ENCODE results near the gene SMTNL2.

Gene SMTNL2

DNA sequence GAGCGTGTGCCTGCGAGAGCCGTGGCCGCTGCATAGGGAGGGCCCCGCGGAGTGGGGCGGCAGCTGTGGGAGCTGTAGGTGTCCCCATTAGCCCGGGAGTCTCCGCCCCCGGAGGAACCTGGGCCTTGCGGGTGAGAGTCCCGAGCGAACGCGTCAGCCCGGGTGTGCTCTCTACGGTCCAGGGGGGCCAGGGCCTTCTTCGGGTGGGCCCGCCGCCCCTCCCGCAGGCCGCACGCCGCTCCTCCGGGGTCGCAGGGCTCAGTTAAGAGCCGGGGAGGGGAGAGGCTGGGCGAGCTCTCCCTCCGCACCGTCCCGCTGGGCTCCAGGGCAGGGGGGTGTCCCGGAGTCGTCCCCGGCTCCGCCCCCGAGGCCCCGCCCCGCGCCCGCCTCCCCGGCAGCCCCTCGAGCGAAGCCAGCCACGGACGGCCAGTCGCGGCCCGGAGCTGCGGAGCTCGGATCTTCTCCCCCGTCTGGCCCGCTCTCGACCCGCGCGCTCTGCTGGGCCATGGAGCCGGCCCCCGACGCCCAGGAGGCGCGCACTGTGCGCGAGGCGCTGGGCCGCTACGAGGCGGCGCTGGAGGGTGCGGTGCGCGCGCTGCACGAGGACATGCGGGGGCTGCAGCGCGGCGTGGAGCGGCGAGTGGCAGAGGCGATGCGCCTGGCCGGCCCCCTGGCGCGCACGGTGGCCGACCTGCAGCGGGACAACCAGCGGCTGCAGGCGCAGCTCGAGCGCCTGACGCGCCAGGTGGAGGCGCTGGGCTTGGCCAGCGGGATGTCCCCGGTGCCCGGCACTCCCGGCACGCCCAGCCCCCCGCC, at the start of gene SMTNL2:
TSS of gene SMTNL2 (plus strand) at position 429 of the 816 bp plus-strand sequence. CDS start at position 506, 77 bp downstream.
- no peak for DNase-seq

DNA sequence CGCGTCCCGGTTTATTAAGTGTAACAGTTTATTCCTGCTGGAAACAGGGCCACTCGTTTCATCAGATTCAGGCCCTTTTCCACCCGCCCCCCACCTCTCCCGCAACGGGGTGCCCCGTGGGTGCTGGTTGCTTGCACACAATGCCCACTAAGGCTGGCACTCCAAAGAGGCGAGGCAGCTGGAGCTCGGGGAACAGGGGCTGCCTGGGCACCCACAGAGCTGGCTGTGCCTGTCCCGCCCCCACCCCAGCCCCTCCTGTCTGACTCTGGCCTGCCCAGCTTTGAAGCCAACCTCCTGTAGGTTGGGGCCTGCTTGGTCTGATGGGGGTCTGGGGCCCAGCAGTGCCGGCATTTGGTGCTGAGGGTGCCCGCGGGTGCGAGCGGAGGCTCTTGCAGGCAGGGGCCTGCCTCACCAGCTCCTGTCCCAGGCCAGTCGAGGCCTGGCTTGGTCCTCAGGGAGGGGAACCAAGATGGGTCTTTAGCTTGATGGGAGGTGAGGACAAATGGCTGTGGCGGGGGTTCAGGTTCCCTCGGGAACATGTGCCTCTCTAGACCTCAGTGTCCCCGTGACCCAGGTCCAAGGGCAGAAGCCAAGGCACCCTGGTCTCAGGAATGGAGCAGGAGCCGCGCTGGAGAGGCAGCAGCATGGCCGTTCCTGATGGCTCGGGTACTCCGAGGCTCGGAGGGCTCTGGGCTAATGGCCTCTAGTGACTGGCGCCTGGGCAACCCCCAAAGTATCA, 49.2 kb upstream of the SMTNL2 start:
- DNase-seq: no peak

DNA sequence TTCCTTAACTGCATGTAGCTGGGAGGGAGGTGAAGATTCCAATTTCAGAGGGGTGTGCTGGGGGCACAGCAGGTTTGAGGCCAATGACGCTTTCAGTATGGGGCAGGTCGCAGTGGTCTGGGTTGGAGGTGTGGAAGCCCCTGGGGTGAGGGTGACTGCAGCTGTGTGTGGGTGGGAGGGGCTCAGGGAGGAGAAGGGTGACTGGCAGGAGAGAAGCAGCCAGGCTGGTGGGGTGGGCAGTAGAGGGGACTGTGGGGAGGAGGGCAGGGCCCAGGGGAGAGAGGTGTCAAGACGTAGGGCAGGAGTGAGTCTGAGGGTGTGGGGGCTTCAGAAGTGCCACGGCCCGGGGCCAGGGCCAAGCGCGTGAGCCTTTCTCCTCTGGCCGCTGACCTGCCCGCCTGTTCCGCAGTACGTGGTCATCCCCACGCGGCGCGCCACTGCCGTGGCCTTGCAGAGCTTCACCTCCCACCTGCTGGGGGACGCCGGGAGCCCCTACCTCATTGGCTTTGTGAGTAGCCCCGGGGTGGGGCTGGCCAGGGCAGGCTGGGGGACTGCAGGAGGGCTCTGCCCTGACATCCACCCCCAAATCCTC, 48.6 kb upstream of the SMTNL2 start:
- DNase-seq: no peak

DNA sequence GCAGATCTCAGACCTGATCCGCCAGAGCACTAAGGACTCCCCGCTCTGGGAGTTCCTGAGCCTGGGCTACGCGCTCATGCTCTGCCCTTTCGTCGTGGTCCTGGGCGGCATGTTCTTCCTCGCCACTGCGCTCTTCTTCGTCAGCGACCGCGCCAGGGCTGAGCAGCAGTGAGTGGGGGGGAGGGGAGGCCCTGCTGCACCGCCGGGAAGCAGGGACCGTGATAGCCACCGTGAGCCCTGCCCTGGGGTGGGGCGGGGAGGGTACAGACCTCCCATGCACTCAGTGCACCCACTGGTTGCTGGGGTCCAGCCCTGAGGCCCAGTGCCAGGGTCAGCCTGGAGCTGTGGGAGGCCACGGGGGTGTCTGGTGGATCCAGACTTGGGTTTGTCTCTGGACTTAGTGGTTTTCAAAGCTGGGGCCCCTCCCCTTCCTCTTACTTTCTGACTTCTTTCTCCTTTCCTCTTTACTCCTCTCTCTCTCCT, 48.0 kb upstream of the SMTNL2 start:
- no peak for DNase-seq

DNA sequence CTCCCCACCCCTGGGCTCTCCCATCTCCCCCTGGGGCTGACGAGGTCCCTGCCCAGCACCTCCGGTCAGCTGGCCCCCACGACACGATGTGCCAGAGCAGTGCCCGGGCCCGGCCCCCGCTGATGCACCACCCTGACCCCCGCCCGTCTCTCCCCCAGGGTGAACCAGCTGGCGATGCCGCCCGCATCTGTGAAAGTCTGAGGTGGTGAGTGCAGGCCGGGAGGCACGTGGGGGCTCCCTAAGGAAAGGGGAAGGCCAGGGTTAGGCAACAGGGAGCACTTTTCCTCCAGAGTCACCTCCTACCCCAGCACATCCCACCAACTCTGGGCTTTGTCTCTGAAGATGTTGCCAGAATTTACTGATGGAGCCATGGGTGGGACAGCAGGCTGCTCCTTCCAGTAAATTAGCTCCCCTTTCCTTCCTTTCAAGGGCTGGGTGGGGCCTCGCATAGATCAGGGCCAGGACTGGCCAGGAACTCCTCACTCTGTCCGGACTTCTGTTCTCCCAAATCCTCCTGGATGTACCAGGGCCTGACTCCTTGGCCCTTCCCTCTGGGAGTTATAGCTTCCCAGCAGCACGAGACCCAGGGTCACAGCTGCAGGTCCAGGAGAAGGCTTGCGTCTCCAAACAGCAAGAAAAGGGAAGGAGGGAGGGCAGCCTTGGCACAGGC, 47.5 kb upstream of the SMTNL2 start:
- DNase-seq: no peak

DNA sequence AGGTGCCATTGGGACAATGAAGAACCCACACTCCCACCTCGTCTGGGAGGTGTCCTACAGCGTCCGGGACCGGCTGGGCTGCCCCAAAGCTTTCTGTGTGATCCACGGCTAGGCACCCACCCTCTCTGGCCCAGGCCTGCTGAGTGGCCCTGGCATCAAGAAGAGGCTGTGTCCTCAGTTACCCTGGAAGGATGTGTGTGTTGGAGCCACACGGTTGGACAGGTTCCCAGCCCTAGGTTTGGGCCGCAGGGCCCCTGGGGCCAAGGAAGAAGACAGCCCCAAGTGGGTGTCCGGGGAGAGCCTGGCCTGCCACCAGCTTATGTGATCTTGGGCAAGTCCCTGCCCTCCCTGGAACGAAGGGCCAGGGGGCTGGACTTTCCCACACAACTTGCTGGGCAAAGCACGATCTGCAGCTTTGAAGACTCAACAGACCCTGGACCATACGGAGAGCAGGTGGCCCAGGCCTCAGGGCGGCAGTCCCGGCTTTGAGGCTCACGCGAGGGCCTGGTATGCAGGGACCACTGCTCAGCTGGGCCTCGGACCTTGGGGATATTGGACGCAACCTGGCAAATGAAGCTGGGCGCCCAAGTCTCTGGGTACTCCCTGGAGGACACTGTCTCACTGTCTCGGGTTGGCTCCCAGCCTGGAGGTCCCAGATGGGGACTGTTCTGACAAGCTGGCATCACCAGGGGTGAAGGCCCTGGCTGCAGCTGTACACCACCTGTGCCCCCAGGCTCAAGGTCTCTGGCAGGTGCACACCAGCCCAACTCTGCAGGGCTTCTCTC, 46.7 kb upstream of the SMTNL2 start:
- no peak for DNase-seq

DNA sequence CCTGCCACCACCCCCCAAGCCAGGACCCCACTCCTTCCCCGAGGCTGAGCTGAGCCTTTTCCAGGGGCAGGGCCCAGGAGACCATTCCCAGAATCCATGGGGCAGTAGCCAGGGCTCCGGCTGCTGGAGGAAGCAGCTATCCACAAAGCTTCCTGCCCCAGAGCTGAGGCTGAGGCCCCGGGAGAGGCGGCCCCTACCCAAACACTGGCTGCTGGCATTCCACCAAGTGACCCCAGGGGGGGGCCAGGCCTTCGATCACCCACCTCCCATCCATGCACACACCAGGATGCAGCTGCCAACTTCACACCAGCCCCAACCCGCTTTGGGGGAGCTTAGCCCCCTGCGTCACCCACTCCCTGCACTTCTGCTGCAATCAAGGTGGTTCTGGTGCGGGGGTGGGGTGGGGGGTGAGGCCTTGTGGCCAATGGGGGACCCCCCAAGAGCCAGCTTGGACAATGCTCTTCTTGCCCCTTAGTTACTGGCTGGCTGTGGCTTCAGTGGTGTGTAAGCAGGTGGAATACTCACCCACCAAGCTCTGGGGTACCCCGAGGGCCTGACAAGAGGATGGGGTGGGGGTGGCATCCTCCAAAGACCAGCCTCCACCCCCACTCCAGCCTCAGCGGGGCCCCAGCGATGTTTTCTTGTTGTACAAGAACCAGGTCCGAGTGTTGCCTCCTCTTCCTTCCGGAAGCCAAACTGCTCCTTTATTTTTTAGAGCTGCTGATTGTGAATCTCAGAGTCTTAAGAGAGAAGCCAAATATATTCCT, 45.9 kb upstream of the SMTNL2 start:
- DNase-seq: no peak

DNA sequence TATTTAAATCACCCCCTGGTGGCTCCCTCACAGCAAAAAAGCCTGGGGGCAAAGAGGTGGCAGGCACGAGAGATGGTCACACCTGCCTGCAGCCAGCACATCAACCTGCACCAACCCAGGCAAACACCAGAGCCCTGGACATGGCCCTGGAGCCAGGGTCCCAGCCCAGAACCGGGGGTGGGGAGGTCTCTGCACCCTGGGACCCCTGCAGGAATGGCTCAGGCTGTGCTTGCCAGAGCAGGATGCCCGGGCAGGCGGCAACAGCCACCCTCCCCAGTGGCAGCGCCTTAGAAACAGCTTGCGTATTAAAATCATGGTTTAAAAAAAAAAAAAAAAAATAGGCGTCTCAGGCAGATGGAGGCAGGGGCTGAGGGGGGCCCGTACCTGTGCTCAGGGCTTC, 45.3 kb upstream of the SMTNL2 start:
- no peak for DNase-seq

DNA sequence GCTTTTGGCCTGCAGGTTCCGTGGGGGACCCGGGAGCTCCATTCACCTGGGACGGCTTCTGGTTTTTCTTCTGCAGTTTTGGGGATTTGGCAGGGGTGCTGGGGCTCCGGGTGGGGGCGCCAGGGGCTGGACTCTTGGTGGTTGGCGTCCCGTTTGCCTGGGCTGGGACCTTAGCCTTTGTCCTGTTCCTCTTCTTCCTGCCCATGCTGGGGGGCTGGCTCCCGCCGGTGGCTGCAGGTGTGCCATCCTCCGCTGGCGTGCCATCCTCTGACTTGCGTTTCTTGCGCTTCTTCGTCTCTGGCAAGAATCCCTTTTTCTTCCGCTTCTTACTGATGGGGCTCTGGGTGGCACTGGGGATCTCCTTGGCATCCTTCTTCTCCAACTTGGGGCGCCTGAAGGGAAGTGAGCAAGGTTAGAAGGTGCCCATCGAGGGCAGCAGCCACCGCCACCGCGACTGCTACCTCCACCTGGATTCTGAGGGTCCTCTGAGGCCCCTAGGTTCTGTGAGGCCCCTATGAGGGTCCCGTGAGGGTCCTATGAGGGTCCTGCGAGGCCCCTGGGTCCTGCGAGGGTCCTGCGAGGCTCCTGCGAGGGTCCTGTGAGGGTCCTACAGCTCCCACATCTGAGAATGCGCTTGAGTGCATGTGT, 44.6 kb upstream of the SMTNL2 start:
- no peak for DNase-seq

DNA sequence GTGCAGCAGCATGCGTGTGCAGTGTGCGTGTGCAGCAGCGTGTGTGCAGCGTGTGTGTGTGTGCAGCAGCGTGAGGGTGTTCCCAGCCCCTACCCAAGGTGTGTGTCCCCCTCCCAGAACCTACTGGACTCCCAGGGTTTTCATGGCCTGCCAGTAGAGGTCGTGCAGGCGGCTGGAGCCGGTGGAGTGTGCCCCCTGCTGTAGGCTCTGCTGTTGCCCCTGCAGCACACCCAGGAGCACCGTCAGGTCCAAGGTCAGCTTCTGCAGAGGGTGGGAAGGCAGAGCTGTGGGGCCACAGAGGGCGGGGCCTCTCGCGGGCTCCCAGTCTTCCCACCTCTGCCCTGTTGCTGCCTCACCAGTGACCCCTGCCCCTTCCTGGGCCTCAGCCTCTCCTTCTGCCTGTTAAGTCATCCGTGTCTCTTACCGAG, 44.1 kb upstream of the SMTNL2 start:
- DNase-seq: no peak

DNA sequence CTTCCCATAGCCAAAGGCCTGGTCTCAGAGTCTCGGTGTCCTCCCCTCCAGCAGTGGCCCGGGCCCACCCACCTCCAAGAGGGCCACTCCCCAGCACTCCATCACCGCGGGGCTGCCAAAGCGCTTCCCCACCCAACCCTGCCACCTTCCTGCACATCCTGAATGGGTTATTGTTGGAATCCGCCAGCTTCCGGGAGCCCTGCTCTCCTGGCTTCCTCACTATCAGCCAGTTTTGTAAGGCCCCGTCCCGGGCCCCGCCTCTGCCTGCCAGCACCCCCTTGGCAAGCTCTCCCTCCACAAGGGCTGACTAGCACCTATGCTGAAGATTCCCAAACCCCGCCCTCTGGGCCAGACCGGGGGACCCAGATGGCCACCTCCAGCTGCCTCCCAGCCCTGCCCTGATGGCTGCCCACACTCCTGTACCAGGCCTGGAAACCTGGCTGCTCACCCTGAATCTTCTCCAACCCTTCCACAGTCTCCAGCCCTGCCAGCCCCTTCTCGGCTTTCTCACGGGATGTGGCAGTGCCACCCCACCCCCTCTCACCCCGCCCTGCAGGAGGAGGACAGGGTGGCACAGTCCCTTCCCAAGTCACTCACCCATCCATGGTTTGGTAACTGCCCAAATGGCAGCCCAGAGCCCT, 43.5 kb upstream of the SMTNL2 start:
- DNase-seq: no peak

DNA sequence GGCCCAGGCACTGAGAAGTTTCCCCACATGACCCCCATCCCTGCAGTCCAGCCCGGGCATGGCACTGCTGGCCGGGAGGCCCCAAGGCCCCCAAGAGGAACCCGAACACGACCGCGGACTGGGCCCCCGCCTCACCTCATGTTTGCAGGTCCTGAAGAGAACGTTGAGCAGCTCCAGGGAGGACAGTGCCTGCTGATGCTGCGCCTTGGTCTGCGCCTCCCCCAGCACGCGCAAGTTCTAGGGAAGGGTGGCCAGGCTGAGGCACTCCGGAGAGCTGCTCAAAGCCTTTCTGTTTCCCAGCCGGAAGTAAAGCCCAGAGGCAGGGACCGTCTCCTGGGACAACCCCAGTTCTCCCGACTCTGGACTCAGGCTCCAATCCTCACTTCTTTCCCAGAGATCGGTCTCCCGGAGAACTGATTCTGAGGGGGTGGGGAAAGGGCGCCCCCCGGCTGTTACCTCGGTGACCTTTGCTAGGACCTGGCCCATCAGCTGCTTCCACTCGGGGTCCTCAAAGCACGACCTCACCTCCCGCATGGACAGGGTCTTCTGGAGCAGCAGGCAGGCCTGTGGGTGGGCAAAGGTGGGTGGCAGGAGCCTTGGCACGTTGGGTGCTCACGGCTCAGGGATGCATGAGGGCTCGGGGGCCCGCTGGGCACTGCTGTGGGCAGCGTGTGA, 42.9 kb upstream of the SMTNL2 start:
- DNase-seq: no peak

DNA sequence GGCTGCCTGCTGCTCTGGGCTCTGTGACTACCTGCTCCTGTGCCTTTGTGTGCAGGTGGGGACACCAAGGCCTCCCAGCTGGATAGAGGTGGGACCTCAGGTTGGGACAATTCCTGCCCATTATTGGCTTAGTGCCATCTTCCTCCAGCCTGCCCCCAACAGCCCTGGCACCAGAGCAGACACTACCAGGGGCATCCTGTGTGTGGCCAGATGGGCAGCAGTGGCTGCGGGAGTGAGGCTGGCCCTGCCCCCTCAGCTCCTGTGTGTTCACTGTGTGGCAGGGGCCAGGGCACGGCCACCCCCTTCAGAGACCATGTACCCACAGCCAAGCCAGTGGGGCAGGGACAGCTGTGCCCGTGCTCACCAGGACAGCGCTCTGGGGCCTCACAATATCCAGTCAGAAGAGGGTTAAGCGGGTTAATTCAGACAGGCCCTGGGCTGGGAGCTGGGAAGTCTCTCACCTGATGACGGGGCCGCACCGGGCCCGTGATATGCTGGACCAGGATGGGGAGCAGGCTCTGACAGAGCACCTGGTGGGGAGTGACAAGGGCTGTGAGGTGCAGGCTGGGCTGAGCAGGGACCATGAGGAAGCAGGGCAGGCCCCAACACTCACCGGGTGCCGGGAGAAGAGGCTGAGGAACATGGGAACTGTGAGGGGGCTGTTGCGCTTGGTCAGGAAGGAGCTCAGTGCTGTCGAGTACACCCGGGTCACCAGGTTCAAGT, 42.2 kb upstream of the SMTNL2 start:
- DNase-seq: no peak

DNA sequence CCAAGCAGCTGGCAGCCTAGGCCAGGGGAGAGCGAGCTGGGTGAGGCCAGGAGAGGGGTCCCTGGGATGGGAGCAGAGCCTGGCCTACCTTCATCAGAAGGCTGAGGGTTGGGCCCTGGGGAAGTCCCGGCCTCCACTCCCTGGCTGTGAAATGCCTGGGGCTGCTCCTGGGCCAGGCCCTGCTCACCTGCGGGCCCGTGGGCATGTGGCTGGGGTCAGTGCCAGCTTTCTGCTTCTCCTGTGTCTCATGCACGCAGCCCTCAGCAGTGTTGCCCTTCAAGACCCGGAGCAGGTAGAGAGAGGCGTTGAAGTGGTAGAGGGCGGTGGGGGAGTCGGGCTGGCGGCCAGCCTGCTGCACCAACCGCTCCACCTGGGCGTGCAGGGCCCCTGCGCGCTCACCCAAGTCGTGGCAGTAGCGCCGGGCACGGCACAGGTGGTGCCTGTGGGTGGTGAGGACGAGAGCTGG, 41.6 kb upstream of the SMTNL2 start:
- DNase-seq: no peak

DNA sequence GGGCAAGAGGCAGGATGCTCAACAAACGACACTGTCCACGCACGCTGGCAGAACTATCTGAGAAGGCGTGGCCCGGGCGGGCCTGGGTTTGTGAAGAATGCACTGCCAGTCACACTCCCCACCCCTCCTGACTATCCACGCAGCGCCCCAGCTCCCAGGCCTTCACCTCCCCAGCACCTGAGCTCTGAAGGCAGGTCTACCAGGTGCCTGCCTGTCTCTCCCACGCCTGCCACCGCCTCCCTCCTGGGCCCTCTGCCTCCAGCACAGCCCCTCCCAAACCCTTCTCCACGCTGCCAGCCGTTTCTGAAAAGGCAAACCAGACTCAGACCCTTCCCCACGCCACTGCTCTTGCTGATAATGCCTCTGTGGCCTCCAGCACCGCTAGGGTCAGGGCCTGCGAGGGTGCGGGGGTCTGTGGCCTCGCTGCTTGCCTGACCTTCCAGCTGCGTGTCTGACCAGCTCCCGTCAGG, 40.7 kb upstream of the SMTNL2 start:
- DNase-seq: no peak

DNA sequence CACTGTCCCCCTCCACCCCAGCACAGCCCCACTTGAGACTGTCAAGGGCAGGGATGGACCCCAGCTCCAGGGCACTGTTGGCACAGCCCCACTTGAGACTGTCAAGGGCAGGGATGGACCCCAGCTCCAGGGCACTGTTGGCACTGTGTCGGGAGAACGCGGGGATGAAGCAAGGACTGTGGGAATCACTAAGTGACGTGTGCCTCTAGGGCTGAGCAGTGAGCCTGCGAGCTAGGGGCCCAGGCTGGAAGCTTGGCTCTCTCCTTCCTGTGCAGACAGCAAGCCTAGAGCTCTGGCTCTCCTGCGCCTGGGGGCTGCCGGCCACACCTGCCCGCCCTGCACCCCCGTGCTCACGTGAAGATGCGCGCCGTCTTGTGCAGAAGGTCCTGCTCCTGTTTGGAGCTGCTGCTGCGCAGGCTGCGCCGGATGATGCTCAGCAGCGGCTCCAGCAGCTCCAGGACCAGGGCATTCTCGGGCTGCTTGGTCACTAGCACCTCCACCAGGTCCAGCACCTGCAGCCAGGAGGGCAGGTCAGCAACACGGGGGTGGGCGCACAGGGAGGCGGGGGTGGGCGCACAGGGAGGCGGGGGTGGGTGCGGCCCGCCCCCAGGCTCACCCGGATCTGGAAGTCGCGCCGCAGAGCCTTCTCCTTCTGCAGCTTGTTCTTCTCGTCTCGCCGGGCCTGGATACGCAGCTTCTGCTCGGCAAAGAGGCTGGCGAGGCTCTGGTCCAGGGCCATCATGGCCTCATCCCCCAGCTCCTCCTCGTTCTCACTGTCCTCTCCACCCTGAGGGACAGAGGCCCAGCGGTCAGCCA, 40.0 kb upstream of the SMTNL2 start:
- no peak for DNase-seq

DNA sequence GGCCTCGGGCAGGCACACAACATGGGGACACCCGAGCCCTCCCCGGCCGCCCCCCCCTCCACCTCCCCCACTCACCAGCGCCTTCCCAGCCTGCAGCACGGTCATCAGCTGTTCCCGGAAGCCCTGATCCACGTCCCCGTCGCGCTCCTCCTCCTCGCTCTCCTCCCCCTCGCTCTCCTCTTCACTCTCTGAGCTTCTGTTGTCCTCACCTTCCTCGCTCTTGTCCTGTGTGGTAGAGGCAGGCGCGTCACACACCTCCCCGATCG, 39.4 kb upstream of the SMTNL2 start:
- no peak for DNase-seq

DNA sequence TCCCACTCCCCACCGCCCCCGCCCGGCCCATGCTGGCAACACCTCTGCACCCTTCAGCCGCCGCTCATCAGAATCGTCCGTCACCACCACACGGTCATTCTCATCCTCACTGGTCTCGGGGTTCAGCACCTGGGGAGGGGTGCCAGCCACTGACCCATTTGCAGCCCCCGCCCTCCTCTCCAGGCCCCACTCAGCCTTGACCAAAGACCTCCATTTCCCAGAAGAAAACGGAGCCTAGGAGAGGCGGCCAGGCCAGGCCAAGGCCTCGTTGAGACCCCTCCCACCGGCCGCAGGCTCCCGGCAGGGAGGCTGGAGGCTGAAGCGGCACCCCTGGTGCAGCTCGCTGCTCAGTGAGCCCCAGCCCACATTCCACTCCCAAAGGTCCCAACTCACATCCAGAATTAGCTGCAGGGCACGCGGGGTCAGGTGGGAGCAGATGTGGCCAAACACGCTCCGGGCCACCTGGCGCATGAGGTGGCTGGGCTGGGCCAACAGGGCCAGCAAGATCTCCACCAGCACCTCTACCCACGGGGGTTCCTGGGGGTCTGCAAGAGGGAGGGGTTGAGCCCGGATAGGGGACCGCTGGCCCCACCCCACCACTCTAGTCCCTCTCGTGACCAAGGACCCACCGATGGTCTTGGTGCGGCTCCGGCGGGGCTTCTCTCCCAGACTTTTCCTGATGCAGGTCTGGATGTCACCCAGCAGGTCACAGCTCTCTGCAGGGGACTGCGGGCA, 38.9 kb upstream of the SMTNL2 start:
- no peak for DNase-seq
